HFFc6 (cell line): ENCODE results near the gene ASPHD2. TPM values are rescaled to one million over a fixed set of nuclear protein-coding genes. Genes with fewer than 3 reads are reported as not detected.

Experiments used
- DNase-seq: peaks from one replicate; pipeline ENCODE4 v3.0.0-alpha.2; 2018
- H3K27ac Mint-ChIP-seq: 2 replicates; pipeline ENCODE4 v1.8.0; 2020; ENCODE audit warnings: mild to moderate bottlenecking, mixed read lengths
- H3K27me3 Mint-ChIP-seq: 2 replicates; pipeline ENCODE4 v1.8.0; 2021; ENCODE audit warnings: mild to moderate bottlenecking, moderate library complexity, mixed read lengths; ENCODE audit not compliant: insufficient read depth
- H3K36me3 Mint-ChIP-seq: 2 replicates; pipeline ENCODE4 v1.8.0; 2021; ENCODE audit warnings: low read depth, mixed read lengths
- H3K4me1 Mint-ChIP-seq: 2 replicates; pipeline ENCODE4 v1.8.0; 2020; ENCODE audit warnings: low read depth, mixed read lengths
- H3K4me3 Mint-ChIP-seq: 2 replicates; pipeline ENCODE4 v1.8.0; 2020; ENCODE audit warnings: mild to moderate bottlenecking, moderate library complexity, mixed read lengths
- H3K9me3 Mint-ChIP-seq: 2 replicates; pipeline ENCODE4 v1.8.0; 2020; ENCODE audit warnings: mild to moderate bottlenecking, mixed read lengths
- total RNA-seq, 6 experiments: library from RNA; stranded (reverse); fragmentation: NEBNext Ultra II Directional; extraction: Animal tissue kit (Norgen Biotek cat#: 25700); gene quantifications; 2 replicates in 1 of 6; 3 replicates in 5 of 6; pipeline ENCODE4 v1.2.3, GENCODE V29; 2021
- TF ChIP-seq, protein P1 (sequence below): fragments of 200-600 bp; sonication (generic); IDR thresholded peaks from 2 replicates; pipeline ENCODE4 v1.5.0; 2021; ENCODE audit warnings: antibody characterized with exemption, mild to moderate bottlenecking

Gene ASPHD2
- total RNA-seq, 6 experiments from 2014 or later = 0.85 to 2.3 (median 1.3) TPM

DNA sequence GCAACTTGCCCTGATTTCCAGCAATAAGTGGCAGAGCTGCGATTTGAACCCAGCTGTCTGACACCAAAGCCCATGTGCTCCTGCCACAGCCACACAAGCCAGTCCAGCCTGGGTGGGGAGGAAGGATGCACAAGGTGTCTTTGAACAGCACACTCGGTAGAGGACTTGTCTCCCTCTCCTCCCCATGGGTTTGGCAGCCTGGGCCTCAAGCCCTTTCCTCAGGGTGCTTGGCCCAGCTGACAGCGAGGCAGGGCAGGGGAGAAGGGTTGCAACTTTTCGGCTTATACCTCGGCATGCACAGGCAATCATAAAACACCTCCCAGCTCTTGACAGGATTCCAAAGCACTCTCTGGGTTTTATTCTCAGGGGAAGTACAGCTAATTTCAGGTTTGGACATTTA, 19.3 kb downstream of the ASPHD2 start:
- H3K4me1 Mint-ChIP-seq = no peaks in the 10 kb centered on the region
- H3K27me3 Mint-ChIP-seq = no peaks in the 10 kb centered on the region; the same call in 1 of the 2 replicates
- no peak overlapping the region for H3K27ac Mint-ChIP-seq
- no peaks in the 10 kb centered on the region for H3K9me3 Mint-ChIP-seq
- TF ChIP-seq, protein P1, sequence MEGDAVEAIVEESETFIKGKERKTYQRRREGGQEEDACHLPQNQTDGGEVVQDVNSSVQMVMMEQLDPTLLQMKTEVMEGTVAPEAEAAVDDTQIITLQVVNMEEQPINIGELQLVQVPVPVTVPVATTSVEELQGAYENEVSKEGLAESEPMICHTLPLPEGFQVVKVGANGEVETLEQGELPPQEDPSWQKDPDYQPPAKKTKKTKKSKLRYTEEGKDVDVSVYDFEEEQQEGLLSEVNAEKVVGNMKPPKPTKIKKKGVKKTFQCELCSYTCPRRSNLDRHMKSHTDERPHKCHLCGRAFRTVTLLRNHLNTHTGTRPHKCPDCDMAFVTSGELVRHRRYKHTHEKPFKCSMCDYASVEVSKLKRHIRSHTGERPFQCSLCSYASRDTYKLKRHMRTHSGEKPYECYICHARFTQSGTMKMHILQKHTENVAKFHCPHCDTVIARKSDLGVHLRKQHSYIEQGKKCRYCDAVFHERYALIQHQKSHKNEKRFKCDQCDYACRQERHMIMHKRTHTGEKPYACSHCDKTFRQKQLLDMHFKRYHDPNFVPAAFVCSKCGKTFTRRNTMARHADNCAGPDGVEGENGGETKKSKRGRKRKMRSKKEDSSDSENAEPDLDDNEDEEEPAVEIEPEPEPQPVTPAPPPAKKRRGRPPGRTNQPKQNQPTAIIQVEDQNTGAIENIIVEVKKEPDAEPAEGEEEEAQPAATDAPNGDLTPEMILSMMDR = no peak
- DNase-seq = no peak
- no peaks in the 10 kb centered on the region; the same call in 1 of the 2 replicates for H3K36me3 Mint-ChIP-seq
- no peak overlapping the region for H3K4me3 Mint-ChIP-seq

DNA sequence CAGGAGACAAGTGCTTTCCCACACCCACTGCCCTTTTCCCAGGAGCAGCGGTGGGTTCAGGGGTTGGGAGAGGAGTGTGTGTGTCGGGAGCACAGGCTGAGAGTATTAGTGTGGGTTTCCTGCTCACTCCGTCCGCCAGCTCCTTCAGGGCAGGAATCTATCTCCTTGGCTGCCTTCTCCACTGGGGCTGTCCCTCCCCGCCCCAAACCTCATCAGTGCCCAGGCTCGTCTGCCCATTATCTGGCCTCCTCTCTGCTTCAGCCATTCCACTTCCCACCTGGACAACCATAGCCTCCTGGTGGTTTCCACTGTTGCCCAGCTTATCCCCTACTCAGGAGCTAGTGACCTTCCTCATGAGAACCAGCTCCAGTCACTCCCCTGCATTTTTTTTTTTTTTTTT, 19.9 kb downstream of the ASPHD2 start:
- no peaks in the 10 kb centered on the region for H3K4me1 Mint-ChIP-seq
- no peak overlapping the region for H3K4me3 Mint-ChIP-seq
- peaks cover 4% of the 10 kb centered on the region for H3K36me3 Mint-ChIP-seq
- no peak overlapping the region for H3K27ac Mint-ChIP-seq
- TF ChIP-seq, protein P1 = no peak
- H3K9me3 Mint-ChIP-seq = no peaks in the 10 kb centered on the region
- peaks cover 2% of the 10 kb centered on the region for H3K27me3 Mint-ChIP-seq
- no peak for DNase-seq

- TF ChIP-seq, protein P1 = no peak
- no peak overlapping the region for H3K27ac Mint-ChIP-seq
- no peak for DNase-seq
- H3K27me3 Mint-ChIP-seq = peaks cover 2% of the 10 kb centered on the region
- H3K9me3 Mint-ChIP-seq = no peaks in the 10 kb centered on the region
- peaks cover 4% of the 10 kb centered on the region for H3K36me3 Mint-ChIP-seq
- H3K4me3 Mint-ChIP-seq = no peak overlapping the region
- no peaks in the 10 kb centered on the region for H3K4me1 Mint-ChIP-seq
Observed at GRCh38 chr22:26450453-26451185, 21.6 kb downstream of the ASPHD2 start.

GRCh38 chr22:26452236-26453016, 23.4 kb downstream of the ASPHD2 start:
- Mint-ChIP-seq H3K4me3 (no peak overlapping the region), H3K27ac (no peak overlapping the region), H3K27me3 (peaks cover 2% of the 10 kb centered on the region), H3K36me3 (peaks cover 4% of the 10 kb centered on the region), H3K9me3 (no peaks in the 10 kb centered on the region), H3K4me1 (no peaks in the 10 kb centered on the region)
- no peak for DNase-seq
- TF ChIP-seq, protein P1 = no peak

GRCh38 chr22:26453216-26453615, 24.2 kb downstream of the ASPHD2 start:
- TF ChIP-seq, protein P1 = no peak
- Mint-ChIP-seq H3K27ac (no peak overlapping the region), H3K27me3 (peaks cover 2% of the 10 kb centered on the region), H3K36me3 (peaks cover 4% of the 10 kb centered on the region), H3K9me3 (no peaks in the 10 kb centered on the region), H3K4me1 (no peaks in the 10 kb centered on the region), H3K4me3 (no peak overlapping the region)
- DNase-seq = no peak
